Prostate gland (tissue), 2 donors: ENCODE measurements around the gene SAMMSON. TPM values are rescaled to one million over a fixed set of nuclear protein-coding genes. Genes with fewer than 3 reads are reported as not detected.

Source experiments
- DNase-seq: peaks from one replicate; pipeline ENCODE4 v3.0.0-alpha.2; 2019; ENCODE audit warnings: low spot score
- H3K27ac ChIP-seq, 2 donors: fragments of 200-600 bp; sonication (generic); 2 replicates each; pipeline ENCODE4 v1.5.1; 2017 to 2019
- H3K27me3 ChIP-seq: fragments of 200-600 bp; sonication (generic); replicated peaks from 2 replicates; pipeline ENCODE4 v1.5.1; 2019; ENCODE audit not compliant: insufficient read depth
- H3K36me3 ChIP-seq, 2 donors: fragments of 200-600 bp; sonication (generic); 1 replicate in 1 of 2; 2 replicates in 1 of 2; pipeline versions ENCODE4 v1.5.1 to v1.8.1; 2017 to 2019
- H3K4me1 ChIP-seq: fragments of 200-600 bp; sonication (generic); replicated peaks from 2 replicates; pipeline ENCODE4 v1.5.1; 2019
- H3K4me3 ChIP-seq, 2 donors: fragments of 200-600 bp; sonication (generic); 2 replicates each; pipeline ENCODE4 v1.5.1; 2017 to 2019
- H3K9me3 ChIP-seq: fragments of 200-600 bp; sonication (generic); 2 replicates; pipeline ENCODE4 v1.5.1; 2017
- CTCF ChIP-seq, 4 experiments: fragments of 200-600 bp in 2 of 4; fragments of 450-650 bp in 2 of 4; sonication (generic) in 2 of 4; IDR thresholded peaks; 1 replicate in 3 of 4; 2 replicates in 1 of 4; pipeline ENCODE4 v1.5.1; 2016 to 2019; ENCODE audit warnings: antibody characterized with exemption in 4 of 4, mild to moderate bottlenecking in 2 of 4, moderate library complexity in 2 of 4
- POLR2A ChIP-seq: fragments of 450-650 bp; IDR thresholded peaks from one replicate; pipeline ENCODE4 v1.6.1; 2016; ENCODE audit warnings: antibody characterized with exemption, mild to moderate bottlenecking
- POLR2AphosphoS5 ChIP-seq: sonication (generic); formaldehyde crosslinking; IDR thresholded peaks from one replicate; pipeline ENCODE4 v1.6.1; 2017; ENCODE audit warnings: antibody characterized with exemption
- WGBS: methylation state at CpG from one replicate; pipeline ENCODE4 v1.1.5; 2018; 5-methylcytosine and 5-hydroxymethylcytosine counted together
- intact Hi-C: fragments of 100-400 bp; cut with DNase I; formaldehyde crosslinking; loops from one replicate; pipeline ENCODE4 v1.14.2; 2022
- total RNA-seq, 2 donors: library from RNA; depleted of rRNA; stranded (reverse); fragments of >200 nt; gene quantifications; one replicate each; pipeline ENCODE4 v1.1.0, GENCODE V29; 2016

Gene SAMMSON
- total RNA-seq, 2 donors from 2014 or later = 0.14 to 2.8 TPM

- intact Hi-C loops = loop anchor here (5.0 kb wide), 1 partner anchor 272 kb away; no protein-coding TSS in a partner anchor
Measured at GRCh38 chr3:70085613-70086012, 86.1 kb downstream of the SAMMSON start.

GRCh38 chr3:70086336-70086735 lies 86.8 kb downstream of the SAMMSON start:
- H3K36me3 ChIP-seq = no peaks in the 10 kb centered on the region
- H3K9me3 ChIP-seq = no peaks in the 10 kb centered on the region
- intact Hi-C loops = loop anchor here (5.0 kb wide), 1 partner anchor 271 kb away; no protein-coding TSS in a partner anchor
- H3K27ac ChIP-seq = no peak overlapping the region
- H3K4me1 ChIP-seq = no peaks in the 10 kb centered on the region
- no peak overlapping the region for H3K4me3 ChIP-seq
- 77% methylated on average over 2 of the region's 2 CpGs for WGBS
- TF ChIP-seq CTCF (IDR thresholded peaks at IDR 0.05) = no peak
- no peak for TF ChIP-seq POLR2A
- no peak for TF ChIP-seq POLR2AphosphoS5
- DNase-seq = no peak
- H3K27me3 ChIP-seq = no peaks in the 10 kb centered on the region

More at GRCh38 chr3:70085613-70086012, 86.1 kb downstream of the SAMMSON start:
- Histone ChIP-seq H3K36me3 (no peaks in the 10 kb centered on the region), H3K9me3 (no peaks in the 10 kb centered on the region), H3K4me3 (no peak overlapping the region), H3K4me1 (no peaks in the 10 kb centered on the region), H3K27me3 (no peaks in the 10 kb centered on the region), H3K27ac (no peak overlapping the region)
- no peak for DNase-seq
- TF ChIP-seq POLR2AphosphoS5 = no peak
- no peak for TF ChIP-seq CTCF (IDR thresholded peaks at IDR 0.05)
- no peak for TF ChIP-seq POLR2A

GRCh38 chr3:70090322-70090913 lies 90.9 kb downstream of the SAMMSON start:
- no peak overlapping the region for H3K4me3 ChIP-seq
- H3K27me3 ChIP-seq = no peaks in the 10 kb centered on the region
- 5% methylated on average over 3 of the region's 3 CpGs for WGBS
- H3K9me3 ChIP-seq = no peaks in the 10 kb centered on the region
- TF ChIP-seq POLR2A (no peak), CTCF (IDR thresholded peaks at IDR 0.05) (peak; percentile 34 to 76 (median 60))
- H3K36me3 ChIP-seq = no peaks in the 10 kb centered on the region
- H3K27ac ChIP-seq = no peak overlapping the region
- intact Hi-C loops = no loop called here
- DNase-seq = no peak
- H3K4me1 ChIP-seq = no peaks in the 10 kb centered on the region

- Histone ChIP-seq H3K27ac (no peak overlapping the region), H3K9me3 (no peaks in the 10 kb centered on the region), H3K4me3 (no peak overlapping the region), H3K4me1 (no peaks in the 10 kb centered on the region), H3K36me3 (no peaks in the 10 kb centered on the region), H3K27me3 (no peaks in the 10 kb centered on the region)
- intact Hi-C loops = no loop called here
- 92% methylated on average over 3 of the region's 3 CpGs for WGBS
- TF ChIP-seq CTCF (IDR thresholded peaks at IDR 0.05) (no peak), POLR2A (no peak)
- no peak for DNase-seq
Measured at GRCh38 chr3:70094197-70094596, 94.7 kb downstream of the SAMMSON start.

GRCh38 chr3:70095260-70095659 lies 95.7 kb downstream of the SAMMSON start:
- Histone ChIP-seq H3K9me3 (no peaks in the 10 kb centered on the region), H3K36me3 (no peaks in the 10 kb centered on the region), H3K27me3 (no peaks in the 10 kb centered on the region), H3K4me1 (no peaks in the 10 kb centered on the region), H3K27ac (no peak overlapping the region), H3K4me3 (no peak overlapping the region)
- WGBS = 67% methylated on average over 2 of the region's 2 CpGs
- intact Hi-C loops = no loop called here
- no peak for DNase-seq
- no peak for TF ChIP-seq POLR2A
- TF ChIP-seq CTCF (IDR thresholded peaks at IDR 0.05) = no peak
- TF ChIP-seq POLR2AphosphoS5 = no peak
